NCI-H345 treated with DMSO at 0.1 percent for 48 hours (cell line): ENCODE data around the gene PDE1A.

ENCODE experiments used
- DNase-seq: peaks from one replicate; lab custom pipeline; 2025; ENCODE audit not compliant: unreplicated experiment; lab: John Stamatoyannopoulos, UW

Gene PDE1A

GRCh38 chr2:182142062-182142461 is 284.8 kb downstream of the PDE1A start:
- DNase-seq = no peak

DNA sequence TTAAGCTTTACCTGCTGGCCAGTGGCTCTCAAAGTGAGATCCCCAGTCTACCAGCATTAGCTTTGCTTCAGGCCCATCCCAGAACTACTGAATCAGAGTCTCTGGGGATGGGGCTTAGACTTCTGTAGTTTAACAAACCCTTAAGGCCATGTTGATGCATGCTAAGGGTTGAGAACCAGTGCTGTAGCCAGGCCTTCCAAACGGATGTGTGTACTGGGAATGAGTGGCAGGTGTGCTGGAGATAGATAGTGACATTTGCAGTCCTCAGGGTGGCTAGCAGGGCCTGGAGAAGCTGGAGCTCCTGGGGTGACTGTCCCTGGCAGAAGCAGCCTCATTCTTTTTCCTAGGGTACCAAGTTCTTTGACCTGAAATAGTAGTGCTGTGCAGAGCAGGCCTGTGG is 292.6 kb downstream of the PDE1A start:
- no peak for DNase-seq

- no peak for DNase-seq
Measured at GRCh38 chr2:182133195-182133891, 293.5 kb downstream of the PDE1A start.

DNA sequence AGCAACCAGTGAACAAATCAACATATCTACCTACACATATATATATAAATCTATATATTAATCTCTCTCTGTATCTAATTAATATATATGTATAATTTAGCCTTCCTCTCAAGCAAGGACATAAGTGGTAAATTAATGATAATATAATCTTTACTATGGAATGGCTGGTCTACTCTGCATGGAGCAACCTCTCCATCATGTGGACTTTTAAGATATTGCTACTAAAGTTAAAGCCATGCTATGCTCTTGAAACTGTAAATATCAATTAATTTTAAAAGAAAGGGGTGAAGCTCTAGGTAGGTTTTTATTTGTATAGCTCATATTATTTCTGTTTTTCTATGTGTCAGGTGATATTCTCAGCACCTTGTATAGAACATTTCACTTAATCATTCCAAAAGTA is 294.2 kb downstream of the PDE1A start:
- no peak for DNase-seq

GRCh38 chr2:182128821-182129707 is 297.8 kb downstream of the PDE1A start:
- no peak for DNase-seq

GRCh38 chr2:182117196-182117595 is 309.6 kb downstream of the PDE1A start:
- DNase-seq = no peak

- DNase-seq = no peak
Measured at GRCh38 chr2:182116774-182117173, 310.1 kb downstream of the PDE1A start.

DNA sequence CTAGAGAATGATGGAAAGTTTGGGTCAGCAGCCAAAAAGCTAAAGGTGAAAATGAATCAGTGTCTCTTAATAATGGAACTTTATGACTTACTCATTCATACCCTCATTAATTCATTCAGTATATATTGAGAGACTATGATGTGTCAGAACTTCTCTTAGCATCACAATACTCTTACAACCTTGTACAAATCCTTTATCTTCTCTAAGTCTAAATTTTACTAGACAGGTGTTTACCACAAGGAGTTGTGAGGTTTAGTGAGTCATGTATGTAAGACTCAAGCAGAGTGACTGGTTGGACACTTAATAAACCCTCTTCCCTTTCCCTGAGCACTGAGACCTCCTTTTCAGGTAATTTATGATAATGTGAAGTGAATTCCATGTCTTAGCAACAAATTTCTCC is 311.6 kb downstream of the PDE1A start:
- DNase-seq = no peak

DNA sequence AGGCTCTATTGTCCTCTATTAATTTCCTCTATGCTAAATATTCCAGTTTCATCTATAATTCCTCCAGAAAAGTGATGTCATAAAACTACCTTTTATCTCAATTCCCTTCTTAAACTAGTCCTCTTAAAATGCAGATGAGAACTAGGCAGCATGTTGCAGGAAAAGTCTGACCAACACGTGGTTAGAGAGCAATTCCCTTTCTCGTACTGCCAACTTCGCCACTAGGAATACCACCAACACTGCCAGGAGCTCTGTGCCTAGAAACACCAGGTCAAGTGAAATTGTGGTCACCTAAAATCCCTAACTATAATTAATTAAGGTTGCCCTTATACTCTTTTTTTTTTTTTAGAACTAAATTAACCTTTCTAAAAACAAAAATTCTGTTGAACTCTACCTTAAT is 313.5 kb downstream of the PDE1A start:
- DNase-seq = no peak

- no peak for DNase-seq
Measured at GRCh38 chr2:182110347-182110746, 316.5 kb downstream of the PDE1A start.

GRCh38 chr2:182103526-182103925 is 323.3 kb downstream of the PDE1A start:
- no peak for DNase-seq

GRCh38 chr2:182101263-182101662 is 325.6 kb downstream of the PDE1A start:
- no peak for DNase-seq

- no peak for DNase-seq
Measured at GRCh38 chr2:182098648-182099047, 328.2 kb downstream of the PDE1A start.

- no peak for DNase-seq
Measured at GRCh38 chr2:182097571-182098164, 329.2 kb downstream of the PDE1A start.

GRCh38 chr2:182090486-182090885 is 336.4 kb downstream of the PDE1A start:
- no peak for DNase-seq
